Spinal cord (tissue), 10 donors: Measurements from ENCODE around the gene MTF1. TPM values are rescaled to one million over a fixed set of nuclear protein-coding genes. Genes with fewer than 3 reads are reported as not detected.

Experiments used
- DNase-seq, 6 donors: peaks; one replicate each; pipeline versions ENCODE4 v3.0.0 to v3.0.0-alpha.2; 2013 to 2015; ENCODE audit warnings: low spot score in 6 of 6, low read depth in 4 of 6
- H3K27ac ChIP-seq: one replicate; pipeline ENCODE4 v1.5.1; 2013; ENCODE audit warnings: low read depth, low read length, control low read depth
- H3K27me3 ChIP-seq: one replicate; pipeline ENCODE4 v1.6.1; 2013; ENCODE audit warnings: low read length; ENCODE audit not compliant: control insufficient read depth, insufficient read depth
- H3K36me3 ChIP-seq: one replicate; pipeline ENCODE4 v1.6.1; 2013; ENCODE audit warnings: low read length; ENCODE audit not compliant: control insufficient read depth, insufficient read depth
- H3K4me1 ChIP-seq: one replicate; pipeline ENCODE4 v1.6.1; 2013; ENCODE audit warnings: low read length; ENCODE audit not compliant: control insufficient read depth, insufficient read depth
- H3K4me3 ChIP-seq: one replicate; pipeline ENCODE4 v1.5.1; 2013; ENCODE audit warnings: low read depth, low read length, control low read depth
- H3K9me3 ChIP-seq: one replicate; pipeline ENCODE4 v1.6.1; 2013; ENCODE audit warnings: low read length; ENCODE audit not compliant: control insufficient read depth, insufficient read depth
- WGBS: methylation state at CpG from one replicate; pipeline ENCODE4 v1.1.5; 2013; ENCODE audit warnings: missing lambda C conversion rate; ENCODE audit not compliant: insufficient coverage; 5-methylcytosine and 5-hydroxymethylcytosine counted together
- polyA plus RNA-seq, 2 donors: library from polyadenylated mRNA; unstranded; fragments of 120-200 nt; gene quantifications; one replicate each; pipeline ENCODE4 v1.2.1, GENCODE V29; 2013; ENCODE audit not compliant: insufficient read length in 2 of 2
- total RNA-seq, 2 donors: library from RNA; depleted of rRNA in 1 of 2; stranded (reverse); fragments of 120-200 nt in 1 of 2; fragments of >200 nt in 1 of 2; gene quantifications; one replicate each; pipeline versions ENCODE4 v1.2.3 to v1.2.4, GENCODE V29; 2013 to 2014
- donor health status: healthy.

Gene MTF1
- total and polyA plus RNA-seq, 4 donors = 3.1 to 8.6 (median 5.9) TPM

DNA sequence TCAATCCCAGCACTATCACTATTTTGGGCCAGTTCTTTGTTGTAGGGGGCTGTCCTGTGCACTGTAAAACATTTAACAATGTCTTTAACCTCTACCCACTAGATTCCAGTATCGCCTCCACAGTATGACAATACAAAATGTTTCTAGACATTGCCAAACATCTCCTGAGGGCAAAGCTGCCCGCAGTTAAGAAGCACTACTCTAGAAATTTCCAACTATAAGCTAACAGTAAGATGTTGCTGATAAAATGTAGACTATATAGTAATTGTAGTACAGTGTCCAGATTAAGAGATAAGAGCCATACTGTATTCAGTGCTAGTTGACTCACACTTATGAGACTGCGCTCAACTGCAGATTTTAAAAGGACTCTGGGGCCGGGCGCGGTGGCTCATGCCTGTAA, 5.0 kb downstream of the MTF1 start:
- H3K27me3 ChIP-seq = no peaks in the 10 kb centered on the region
- no peaks in the 10 kb centered on the region for H3K9me3 ChIP-seq
- H3K4me3 ChIP-seq = no peak overlapping the region
- H3K4me1 ChIP-seq = peaks cover 14% of the 10 kb centered on the region
- no peak overlapping the region for H3K27ac ChIP-seq
- DNase-seq = no peak
- H3K36me3 ChIP-seq = peaks cover 7% of the 10 kb centered on the region
- 100% methylated on average over 5 of the region's 6 CpGs for WGBS

- H3K4me3 ChIP-seq = no peak overlapping the region
- H3K4me1 ChIP-seq = peaks cover 11% of the 10 kb centered on the region
- no peak for DNase-seq
These were observed 6.2 kb downstream of the MTF1 start for GRCh38 chr1:37853157-37853556.

GRCh38 chr1:37851782-37852210, 7.6 kb downstream of the MTF1 start:
- 91% methylated on average over 2 of the region's 2 CpGs for WGBS
- Histone ChIP-seq H3K4me1 (peaks cover 11% of the 10 kb centered on the region), H3K27me3 (no peaks in the 10 kb centered on the region), H3K4me3 (no peak overlapping the region), H3K9me3 (no peaks in the 10 kb centered on the region), H3K36me3 (peaks cover 11% of the 10 kb centered on the region), H3K27ac (no peak overlapping the region)
- no peak for DNase-seq

More at GRCh38 chr1:37853157-37853556, 6.2 kb downstream of the MTF1 start:
- no peak overlapping the region for H3K27ac ChIP-seq
- peaks cover 7% of the 10 kb centered on the region for H3K36me3 ChIP-seq
- H3K27me3 ChIP-seq = no peaks in the 10 kb centered on the region
- no peaks in the 10 kb centered on the region for H3K9me3 ChIP-seq

DNA sequence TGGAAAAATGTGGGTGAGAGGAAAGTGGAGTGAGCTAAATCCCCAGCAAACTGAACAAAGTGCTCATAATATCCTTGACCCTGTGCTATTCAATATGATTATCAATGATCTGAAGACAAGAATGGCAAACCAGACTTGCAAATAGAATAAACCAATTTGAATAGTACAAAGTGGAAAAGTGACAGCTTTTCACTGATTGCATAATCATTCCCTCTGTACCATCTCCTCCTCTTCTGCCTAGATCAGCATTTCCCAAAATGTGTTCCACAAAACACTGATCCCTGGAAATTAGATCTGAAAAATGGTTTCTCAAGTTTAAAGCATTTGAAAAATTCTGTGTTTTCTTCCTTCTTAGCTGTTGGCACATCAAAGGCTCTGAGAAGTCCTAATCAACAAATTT, 8.1 kb downstream of the MTF1 start:
- Histone ChIP-seq H3K27me3 (no peaks in the 10 kb centered on the region), H3K4me1 (peaks cover 10% of the 10 kb centered on the region)
- DNase-seq = no peak

DNA sequence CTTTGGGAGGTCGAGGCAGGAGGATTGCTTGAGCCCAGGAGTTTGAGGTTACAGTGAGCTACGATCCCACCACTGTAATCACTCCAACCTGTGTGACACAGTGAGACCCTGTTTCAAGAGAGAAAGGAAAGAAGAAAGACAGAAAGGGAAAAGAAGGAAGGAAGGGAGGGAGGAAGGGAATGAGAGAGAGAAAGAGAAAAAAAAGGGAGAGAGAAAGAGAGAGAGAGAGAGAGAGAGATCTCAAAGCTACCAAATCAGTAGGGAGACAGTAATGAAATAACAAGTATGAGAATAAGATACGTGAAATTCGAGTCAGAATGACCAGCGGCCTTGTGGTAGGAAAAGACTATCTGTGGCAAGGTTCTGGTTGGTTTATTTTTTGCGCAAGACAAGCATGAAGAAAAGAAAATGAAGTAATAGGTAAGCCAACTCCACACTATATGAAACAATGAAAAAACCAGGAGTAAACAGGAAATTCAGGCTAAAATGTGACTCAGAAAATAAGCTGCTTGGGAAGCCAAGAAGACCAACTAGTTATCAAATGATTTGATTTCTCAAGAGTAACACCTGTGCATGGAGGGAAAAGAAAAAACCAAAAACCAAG, 8.9 kb downstream of the MTF1 start:
- Histone ChIP-seq H3K4me3 (no peak overlapping the region), H3K27ac (no peak overlapping the region), H3K9me3 (no peaks in the 10 kb centered on the region), H3K4me1 (peaks cover 7% of the 10 kb centered on the region), H3K36me3 (peaks cover 12% of the 10 kb centered on the region), H3K27me3 (no peaks in the 10 kb centered on the region)
- DNase-seq = no peak
- 100% methylated on average over 1 of the region's 6 CpGs for WGBS

More for the DNA sequence above, 8.1 kb downstream of the MTF1 start:
- no peak overlapping the region for H3K27ac ChIP-seq
- no peak overlapping the region for H3K4me3 ChIP-seq
- H3K9me3 ChIP-seq = no peaks in the 10 kb centered on the region
- peaks cover 11% of the 10 kb centered on the region for H3K36me3 ChIP-seq

DNA sequence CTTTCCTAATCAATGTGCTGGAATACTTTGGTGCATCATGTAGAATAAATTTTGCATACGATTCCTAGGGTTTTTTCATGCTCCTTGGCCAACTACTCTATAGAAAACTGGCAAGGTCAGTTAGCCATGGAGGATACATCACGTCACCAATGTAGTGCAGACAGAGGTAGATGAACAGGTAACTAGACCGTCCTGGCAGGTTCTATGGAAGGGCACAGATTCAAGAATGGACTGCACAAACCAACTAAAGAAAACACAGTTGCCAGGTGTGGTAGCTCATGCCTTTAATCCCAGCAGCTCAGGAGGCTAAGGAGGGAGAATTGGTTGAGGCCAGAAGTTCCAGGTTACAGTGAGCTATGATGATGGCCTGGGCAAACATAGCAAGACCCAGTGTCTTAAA, 9.9 kb downstream of the MTF1 start:
- Histone ChIP-seq H3K36me3 (peaks cover 8% of the 10 kb centered on the region), H3K27me3 (no peaks in the 10 kb centered on the region), H3K4me1 (peaks cover 7% of the 10 kb centered on the region), H3K27ac (no peak overlapping the region), H3K4me3 (no peak overlapping the region), H3K9me3 (no peaks in the 10 kb centered on the region)
- no peak for DNase-seq
- no CpG with 5 or more reads among the region's 3 CpGs for WGBS

- Histone ChIP-seq H3K27me3 (no peaks in the 10 kb centered on the region), H3K9me3 (no peaks in the 10 kb centered on the region), H3K4me3 (no peak overlapping the region), H3K36me3 (peaks cover 8% of the 10 kb centered on the region), H3K4me1 (peaks cover 4% of the 10 kb centered on the region), H3K27ac (no peak overlapping the region)
- WGBS = 91% methylated on average over 3 of the region's 4 CpGs
- DNase-seq = no peak
These were observed 12.6 kb downstream of the MTF1 start for GRCh38 chr1:37846647-37847339.

DNA sequence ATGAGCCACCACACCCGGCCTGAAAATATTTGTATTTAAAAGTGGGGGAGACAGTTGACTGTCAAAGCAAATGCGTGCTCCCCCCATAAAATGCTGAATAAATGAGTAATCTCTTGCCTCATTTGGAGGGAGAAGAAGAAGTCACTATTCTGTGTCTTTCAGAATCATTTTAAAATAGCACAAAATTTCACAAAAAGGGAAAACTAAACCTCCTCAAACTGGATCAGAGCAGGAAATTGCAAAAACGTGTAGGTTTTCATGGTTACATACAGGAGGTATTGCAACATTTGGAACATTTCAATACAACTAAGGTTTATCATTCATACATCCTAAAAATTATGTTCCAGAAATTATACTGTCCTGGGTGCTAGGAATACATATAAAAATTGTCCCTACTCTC, 13.6 kb downstream of the MTF1 start:
- Histone ChIP-seq H3K9me3 (no peaks in the 10 kb centered on the region), H3K27ac (no peak overlapping the region), H3K27me3 (no peaks in the 10 kb centered on the region), H3K36me3 (peaks cover 13% of the 10 kb centered on the region), H3K4me3 (no peak overlapping the region), H3K4me1 (peaks cover 4% of the 10 kb centered on the region)
- no peak for DNase-seq
- no CpG with 5 or more reads among the region's 3 CpGs for WGBS

GRCh38 chr1:37845049-37845646, 14.2 kb downstream of the MTF1 start:
- no peaks in the 10 kb centered on the region for H3K27me3 ChIP-seq
- no peak overlapping the region for H3K27ac ChIP-seq
- no peak overlapping the region for H3K4me3 ChIP-seq
- peaks cover 15% of the 10 kb centered on the region for H3K36me3 ChIP-seq
- peaks cover 3% of the 10 kb centered on the region for H3K4me1 ChIP-seq
- WGBS = 100% methylated on average over 2 of the region's 5 CpGs
- no peak for DNase-seq
- H3K9me3 ChIP-seq = no peaks in the 10 kb centered on the region

GRCh38 chr1:37844536-37844935, 14.9 kb downstream of the MTF1 start:
- H3K27ac ChIP-seq = no peak overlapping the region
- H3K9me3 ChIP-seq = no peaks in the 10 kb centered on the region
- DNase-seq = no peak
- H3K36me3 ChIP-seq = peaks cover 19% of the 10 kb centered on the region
- no peaks in the 10 kb centered on the region for H3K27me3 ChIP-seq
- no peaks in the 10 kb centered on the region for H3K4me1 ChIP-seq
- no peak overlapping the region for H3K4me3 ChIP-seq
